ENCODE results near the gene ZNF594.

Gene ZNF594

GRCh38 chr17:5200360-5200759 lies 8.7 kb upstream of the ZNF594 start:
- DNase-seq (ENCODE audit: low spot score), result peak; percentile 46
- in situ Hi-C loops (cut with MboI; ENCODE audit: low sequenced_read_pairs, unreplicated experiment), result no loop called here
- no peak for TF ChIP-seq CTCF (IDR thresholded peaks at IDR 0.05; ENCODE audit: borderline replicate concordance, control extremely low read depth, extremely low read depth, insufficient read depth, missing control alignments)

- no peak for TF ChIP-seq CTCF (IDR thresholded peaks at IDR 0.05; ENCODE audit: borderline replicate concordance, control extremely low read depth, extremely low read depth, insufficient read depth, missing control alignments)
- in situ Hi-C loops (cut with MboI; ENCODE audit: low sequenced_read_pairs, unreplicated experiment), result no loop called here
- DNase-seq (ENCODE audit: low spot score), result no peak
Measured at GRCh38 chr17:5198472-5198871, 6.8 kb upstream of the ZNF594 start.

- in situ Hi-C loops (cut with MboI; ENCODE audit: low sequenced_read_pairs, unreplicated experiment), result no loop called here
- no peak for TF ChIP-seq CTCF (IDR thresholded peaks at IDR 0.05; ENCODE audit: borderline replicate concordance, control extremely low read depth, extremely low read depth, insufficient read depth, missing control alignments)
- no peak for DNase-seq (ENCODE audit: low spot score)
Measured at GRCh38 chr17:5194346-5194745, 2.7 kb upstream of the ZNF594 start.

- in situ Hi-C loops (cut with MboI; ENCODE audit: low sequenced_read_pairs, unreplicated experiment), result no loop called here
- no peak for DNase-seq (ENCODE audit: low spot score)
Measured at GRCh38 chr17:5184288-5184687, 7.4 kb downstream of the ZNF594 start.

GRCh38 chr17:5183410-5183793 lies 8.3 kb downstream of the ZNF594 start:
- no peak for TF ChIP-seq CTCF (IDR thresholded peaks at IDR 0.05; ENCODE audit: borderline replicate concordance, control extremely low read depth, extremely low read depth, insufficient read depth, missing control alignments)
- DNase-seq (ENCODE audit: low spot score), result no peak
- in situ Hi-C loops (cut with MboI; ENCODE audit: low sequenced_read_pairs, unreplicated experiment), result no loop called here

More at GRCh38 chr17:5184288-5184687, 7.4 kb downstream of the ZNF594 start:
- no peak for TF ChIP-seq CTCF (IDR thresholded peaks at IDR 0.05; ENCODE audit: borderline replicate concordance, control extremely low read depth, extremely low read depth, insufficient read depth, missing control alignments)

GRCh38 chr17:5182597-5183409 lies 8.9 kb downstream of the ZNF594 start:
- DNase-seq (ENCODE audit: low spot score), result no peak
- in situ Hi-C loops (cut with MboI; ENCODE audit: low sequenced_read_pairs, unreplicated experiment), result no loop called here

More at GRCh38 chr17:5182597-5183409, 8.9 kb downstream of the ZNF594 start:
- no peak for TF ChIP-seq CTCF (IDR thresholded peaks at IDR 0.05; ENCODE audit: borderline replicate concordance, control extremely low read depth, extremely low read depth, insufficient read depth, missing control alignments)

All from GM13976 (cell line).